ENCODE measurements around the gene TNS3.
"Not testable (repeated sequence)": the region's sequence is repeated elsewhere in the genome, so short reads cannot be mapped to it uniquely, and the experiment has no call there.

The TNS3 gene

DNA sequence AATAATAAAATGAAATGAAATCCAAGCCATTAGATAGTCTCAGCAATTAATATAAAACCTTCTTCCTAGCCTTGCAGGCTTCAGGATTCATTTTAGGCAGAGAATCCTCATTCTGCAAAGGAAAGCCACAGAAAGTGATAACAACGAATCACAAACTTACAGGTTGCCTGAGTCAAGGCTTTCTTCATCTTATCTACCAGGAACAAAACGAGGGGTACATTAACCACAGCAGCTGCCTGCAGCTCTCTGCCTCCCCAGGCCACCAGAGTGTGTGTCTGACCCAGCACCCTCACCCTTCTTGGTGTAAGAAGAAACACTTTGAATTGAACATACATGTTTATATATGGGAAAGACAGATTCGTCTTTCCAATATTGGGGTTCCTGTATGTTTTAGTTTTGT, 12.5 kb upstream of the TNS3 start:
- TF ChIP-seq, protein P1, sequence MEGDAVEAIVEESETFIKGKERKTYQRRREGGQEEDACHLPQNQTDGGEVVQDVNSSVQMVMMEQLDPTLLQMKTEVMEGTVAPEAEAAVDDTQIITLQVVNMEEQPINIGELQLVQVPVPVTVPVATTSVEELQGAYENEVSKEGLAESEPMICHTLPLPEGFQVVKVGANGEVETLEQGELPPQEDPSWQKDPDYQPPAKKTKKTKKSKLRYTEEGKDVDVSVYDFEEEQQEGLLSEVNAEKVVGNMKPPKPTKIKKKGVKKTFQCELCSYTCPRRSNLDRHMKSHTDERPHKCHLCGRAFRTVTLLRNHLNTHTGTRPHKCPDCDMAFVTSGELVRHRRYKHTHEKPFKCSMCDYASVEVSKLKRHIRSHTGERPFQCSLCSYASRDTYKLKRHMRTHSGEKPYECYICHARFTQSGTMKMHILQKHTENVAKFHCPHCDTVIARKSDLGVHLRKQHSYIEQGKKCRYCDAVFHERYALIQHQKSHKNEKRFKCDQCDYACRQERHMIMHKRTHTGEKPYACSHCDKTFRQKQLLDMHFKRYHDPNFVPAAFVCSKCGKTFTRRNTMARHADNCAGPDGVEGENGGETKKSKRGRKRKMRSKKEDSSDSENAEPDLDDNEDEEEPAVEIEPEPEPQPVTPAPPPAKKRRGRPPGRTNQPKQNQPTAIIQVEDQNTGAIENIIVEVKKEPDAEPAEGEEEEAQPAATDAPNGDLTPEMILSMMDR (IDR thresholded peaks at IDR 0.05; ENCODE audit: low read depth, low read length): no peak
- in situ Hi-C loops (cut with HindIII; ENCODE audit: low sequenced_read_pairs): no loop called here
- no peak overlapping the region for H3K4me3 ChIP-seq (ENCODE audit: low read depth, low read length)
- DNase-seq (ENCODE audit: low read depth, low spot score): no peak

DNA sequence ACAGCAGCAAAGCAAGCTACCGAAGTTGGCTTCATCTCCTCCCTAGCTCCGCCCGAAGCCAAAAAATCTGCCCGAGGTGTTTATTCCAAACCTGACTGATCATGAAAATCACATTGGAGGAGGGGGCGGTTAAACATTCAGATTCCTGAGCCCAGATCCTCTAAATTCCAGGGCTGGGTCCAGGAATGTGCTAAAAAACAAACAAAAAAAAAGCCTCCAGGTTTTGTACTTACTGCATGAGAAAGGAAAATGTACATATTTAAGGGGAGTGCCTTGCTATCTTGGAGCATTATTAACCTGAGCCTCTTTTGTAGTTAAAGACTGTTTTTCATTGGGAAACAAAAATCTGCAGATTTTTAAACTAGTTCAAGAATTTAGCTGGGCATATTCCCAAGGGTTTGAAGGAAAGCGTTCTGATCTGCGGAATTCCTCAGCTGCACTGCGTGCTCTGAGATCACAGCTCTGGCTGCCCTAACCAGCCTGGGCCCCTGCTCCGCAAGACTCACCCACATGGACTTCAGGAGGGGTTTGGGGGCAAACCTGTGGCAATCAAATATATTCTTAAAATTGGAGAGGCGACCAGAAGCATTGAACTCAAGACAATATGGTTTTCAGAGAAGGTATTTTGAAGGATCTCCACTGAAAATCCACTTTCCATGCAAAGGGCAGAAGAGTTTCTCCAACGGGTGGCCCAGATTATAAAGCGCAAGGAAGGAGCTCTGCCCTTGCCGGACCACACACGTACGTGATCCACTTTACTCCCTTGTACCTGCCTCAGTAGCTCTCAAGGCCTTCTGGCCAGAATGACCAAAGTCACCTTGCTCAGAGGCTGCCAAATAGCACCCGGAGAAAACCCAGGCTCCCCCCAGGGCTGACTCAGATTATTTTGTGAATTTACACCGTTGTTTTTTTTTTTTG, 10.0 kb upstream of the TNS3 start:
- no peak for DNase-seq (ENCODE audit: low read depth, low spot score)
- no peak overlapping the region for H3K4me3 ChIP-seq (ENCODE audit: low read depth, low read length)
- TF ChIP-seq, protein P1 (IDR thresholded peaks at IDR 0.05; ENCODE audit: low read depth, low read length): no peak
- in situ Hi-C loops (cut with HindIII; ENCODE audit: low sequenced_read_pairs): no loop called here

DNA sequence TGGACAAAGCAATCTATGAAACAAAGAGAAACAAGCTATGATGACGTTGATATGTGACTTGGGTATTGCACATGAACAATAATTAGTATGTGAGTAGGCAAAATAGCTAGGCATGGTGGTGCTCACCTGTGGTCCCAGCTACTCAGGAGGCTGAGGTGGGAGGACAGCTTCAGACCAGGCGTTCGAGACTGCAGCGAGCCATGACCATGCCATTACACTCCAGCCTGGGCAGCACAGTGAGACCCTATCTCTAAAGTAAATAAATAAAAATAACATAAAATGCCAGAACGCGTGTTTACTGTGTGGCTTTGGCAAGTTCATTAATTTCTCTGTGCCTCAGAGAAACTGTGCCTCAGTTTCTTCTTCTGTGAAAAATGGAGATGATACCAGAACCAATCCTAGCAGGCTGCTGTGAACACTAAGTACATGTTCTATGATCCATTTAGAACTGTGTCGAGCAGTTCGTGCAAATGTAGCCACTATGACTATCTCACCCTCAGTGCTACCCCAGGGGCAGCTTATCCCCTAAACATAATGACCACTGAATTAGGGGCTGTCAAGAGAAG, 9.3 kb upstream of the TNS3 start:
- in situ Hi-C loops (cut with HindIII; ENCODE audit: low sequenced_read_pairs): no loop called here
- TF ChIP-seq, protein P1 (IDR thresholded peaks at IDR 0.05; ENCODE audit: low read depth, low read length): no peak
- DNase-seq (ENCODE audit: low read depth, low spot score): no peak
- no peak overlapping the region for H3K4me3 ChIP-seq (ENCODE audit: low read depth, low read length)

DNA sequence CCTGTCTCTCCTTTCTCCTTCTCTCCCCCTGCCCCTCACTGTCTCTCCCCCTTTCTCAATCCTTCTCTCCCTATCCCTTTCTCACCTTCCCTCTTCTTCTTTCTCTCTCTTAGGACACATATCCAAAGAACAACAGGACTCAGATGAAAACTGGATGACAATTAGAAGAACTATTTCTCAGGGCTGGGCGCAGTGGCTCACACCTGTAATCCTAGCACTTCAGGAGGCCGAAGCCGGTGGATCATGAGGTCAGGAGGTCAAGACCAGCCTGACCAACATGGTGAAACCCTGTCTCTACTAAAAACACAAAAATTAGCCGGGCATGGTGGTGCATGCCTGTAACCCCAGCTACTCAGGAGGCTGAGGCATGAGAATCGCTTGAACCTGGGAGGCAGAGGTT, 8.3 kb upstream of the TNS3 start:
- DNase-seq (ENCODE audit: low read depth, low spot score); in situ Hi-C loops (cut with HindIII; ENCODE audit: low sequenced_read_pairs); H3K4me3 ChIP-seq (ENCODE audit: low read depth, low read length): not testable (repeated sequence)

DNA sequence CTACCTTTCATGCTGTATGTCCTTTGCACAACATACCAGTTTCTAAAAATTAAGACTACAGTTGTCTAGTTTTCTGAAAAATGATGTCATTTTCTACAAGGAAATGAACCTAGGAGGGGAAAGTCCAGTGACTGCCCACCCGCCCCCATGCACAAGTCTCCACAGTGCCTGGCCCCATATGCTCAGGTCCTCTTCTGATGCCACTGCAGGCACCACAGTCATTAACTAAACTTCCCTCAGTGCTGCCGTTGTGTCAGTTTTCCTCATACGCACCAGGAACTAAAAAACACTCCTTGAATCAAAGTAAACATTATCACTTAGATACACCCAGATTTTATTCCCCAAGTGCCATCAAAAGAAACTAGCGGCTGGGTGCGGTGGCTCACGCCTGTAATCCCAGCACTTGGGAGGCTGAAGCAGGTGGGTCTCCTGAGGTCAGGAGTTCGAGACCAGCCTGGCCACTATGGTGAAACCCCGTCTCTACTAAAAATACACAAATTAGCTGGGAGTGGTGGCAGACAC, 6.9 kb upstream of the TNS3 start:
- in situ Hi-C loops (cut with HindIII; ENCODE audit: low sequenced_read_pairs): no loop called here
- no peak for DNase-seq (ENCODE audit: low read depth, low spot score)
- TF ChIP-seq, protein P1 (IDR thresholded peaks at IDR 0.05; ENCODE audit: low read depth, low read length): no peak

DNA sequence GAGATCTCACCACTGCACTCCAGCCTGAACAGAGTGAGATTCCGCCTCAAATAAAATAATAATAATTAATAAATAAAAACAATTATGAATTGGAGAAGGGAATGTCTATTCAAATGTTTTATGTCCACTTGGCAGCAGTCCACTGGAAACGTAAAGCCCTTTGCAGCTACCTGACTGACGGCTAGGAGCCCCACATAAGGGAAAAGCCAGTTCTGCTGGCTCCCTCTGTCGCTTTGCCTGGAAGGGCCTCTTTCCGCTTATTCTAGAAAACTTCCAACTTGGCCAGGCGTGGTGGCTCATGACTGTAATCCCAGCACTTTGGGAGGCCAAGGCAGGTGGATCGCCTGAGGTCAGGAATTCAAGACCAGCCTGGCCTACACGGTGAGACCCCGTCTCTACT, 6.1 kb upstream of the TNS3 start:
- in situ Hi-C loops (cut with HindIII; ENCODE audit: low sequenced_read_pairs): no loop called here

More for the DNA sequence above, 6.9 kb upstream of the TNS3 start:
- no peak overlapping the region for H3K4me3 ChIP-seq (ENCODE audit: low read depth, low read length)

More for the DNA sequence above, 6.1 kb upstream of the TNS3 start:
- no peak for DNase-seq (ENCODE audit: low read depth, low spot score)
- TF ChIP-seq, protein P1 (IDR thresholded peaks at IDR 0.05; ENCODE audit: low read depth, low read length): no peak
- no peak overlapping the region for H3K4me3 ChIP-seq (ENCODE audit: low read depth, low read length)
